NCI-H1048 (cell line): Measurements from ENCODE around the gene SEMA7A.

Experiments used
- DNase-seq: peaks from one replicate; lab custom pipeline; 2025; lab: John Stamatoyannopoulos, UW

SEMA7A gene

GRCh38 chr15:74387141-74387541 is 46.6 kb downstream of the SEMA7A start:
- no peak for DNase-seq

- DNase-seq, result no peak
These were observed 47.1 kb downstream of the SEMA7A start for GRCh38 chr15:74386496-74387140.

GRCh38 chr15:74385733-74386132 is 48.0 kb downstream of the SEMA7A start:
- no peak for DNase-seq

- no peak for DNase-seq
These were observed 48.7 kb downstream of the SEMA7A start for GRCh38 chr15:74384881-74385643.

GRCh38 chr15:74384566-74384880 is 49.2 kb downstream of the SEMA7A start:
- DNase-seq, result no peak

GRCh38 chr15:74383695-74384565 is 49.8 kb downstream of the SEMA7A start:
- DNase-seq, result no peak

- no peak for DNase-seq
These were observed 50.5 kb downstream of the SEMA7A start for GRCh38 chr15:74383286-74383685.

GRCh38 chr15:74382004-74382816 is 51.5 kb downstream of the SEMA7A start:
- peak; percentile 18 for DNase-seq

GRCh38 chr15:74381481-74381880 is 52.3 kb downstream of the SEMA7A start:
- DNase-seq, result no peak

GRCh38 chr15:74381190-74381453 is 52.6 kb downstream of the SEMA7A start:
- no peak for DNase-seq

GRCh38 chr15:74380361-74381189 is 53.2 kb downstream of the SEMA7A start:
- DNase-seq, result no peak

GRCh38 chr15:74378848-74379247 is 54.9 kb downstream of the SEMA7A start:
- no peak for DNase-seq

GRCh38 chr15:74377831-74378766 is 55.7 kb downstream of the SEMA7A start:
- DNase-seq, result no peak

- no peak for DNase-seq
These were observed 56.8 kb downstream of the SEMA7A start for GRCh38 chr15:74376825-74377581.

- no peak for DNase-seq
These were observed 57.5 kb downstream of the SEMA7A start for GRCh38 chr15:74376226-74376625.

GRCh38 chr15:74375303-74375693 is 58.5 kb downstream of the SEMA7A start:
- DNase-seq, result peak; percentile 33

GRCh38 chr15:74374648-74375302 is 59.0 kb downstream of the SEMA7A start:
- DNase-seq, result no peak

- DNase-seq, result peak; percentile 80
These were observed 59.8 kb downstream of the SEMA7A start for GRCh38 chr15:74373731-74374647.
